ENCODE measurements around the gene GPHA2. TPM values are rescaled to one million over a fixed set of nuclear protein-coding genes. Genes with fewer than 3 reads are reported as not detected.
A peak's percentile ranks its signal among the peaks of the same experiment; 100 is the strongest.

The GPHA2 gene
- total and polyA plus RNA-seq, 3 donors from 2014 or later = 6.9 to 9.4 (median 7.0) TPM

- peak; percentile 75 to 88 (median 80) for TF ChIP-seq CTCF (IDR thresholded peaks at IDR 0.05)
- TF ChIP-seq POLR2A (IDR thresholded peaks at IDR 0.05) = no peak
- Histone ChIP-seq H3K9me3 (no peaks in the 10 kb centered on the region), H3K36me3 (ENCODE audit: low read depth, missing control alignments) (no peaks in the 10 kb centered on the region), H3K27ac (no peak overlapping the region), H3K4me3 (no peak overlapping the region), H3K4me1 (no peaks in the 10 kb centered on the region), H3K27me3 (no peaks in the 10 kb centered on the region)
- DNase-seq = peak; percentile 84
- 42 to 53% methylated on average over 8 to 14 of the region's 14 CpGs for WGBS, 2 donors
- intact Hi-C loops (cut with DNase I; ENCODE audit: low total_unique reads) = loop anchor here (5.0 kb wide), 1 partner anchor 47 kb away; no protein-coding TSS in a partner anchor
These were observed 41.5 kb downstream of the GPHA2 start for GRCh38 chr11:64894070-64894811.

- Histone ChIP-seq H3K4me3 (no peak overlapping the region), H3K36me3 (ENCODE audit: low read depth, missing control alignments) (no peaks in the 10 kb centered on the region), H3K9me3 (no peaks in the 10 kb centered on the region), H3K27me3 (no peaks in the 10 kb centered on the region), H3K27ac (no peak overlapping the region), H3K4me1 (no peaks in the 10 kb centered on the region)
- WGBS, 2 donors = 80 to 85% methylated on average over 7 to 25 of the region's 25 CpGs
- DNase-seq = no peak
- TF ChIP-seq POLR2A (IDR thresholded peaks at IDR 0.05) = no peak
- TF ChIP-seq CTCF (IDR thresholded peaks at IDR 0.05) = no peak
- intact Hi-C loops (cut with DNase I; ENCODE audit: low total_unique reads) = loop anchor here (5.0 kb wide), 1 partner anchor 46 kb away; no protein-coding TSS in a partner anchor
These were observed 42.3 kb downstream of the GPHA2 start for GRCh38 chr11:64893194-64894069.

GRCh38 chr11:64892838-64893193 is 42.9 kb downstream of the GPHA2 start:
- Histone ChIP-seq H3K27me3 (no peaks in the 10 kb centered on the region), H3K9me3 (no peaks in the 10 kb centered on the region), H3K4me1 (peaks cover 6% of the 10 kb centered on the region), H3K4me3 (no peak overlapping the region), H3K36me3 (ENCODE audit: low read depth, missing control alignments) (no peaks in the 10 kb centered on the region), H3K27ac (no peak overlapping the region)
- intact Hi-C loops (cut with DNase I; ENCODE audit: low total_unique reads) = loop anchor here (5.0 kb wide), 1 partner anchor 46 kb away; no protein-coding TSS in a partner anchor
- WGBS, 2 donors = 87 to 90% methylated on average over 3 to 8 of the region's 10 CpGs
- no peak for DNase-seq
- TF ChIP-seq CTCF (IDR thresholded peaks at IDR 0.05) = no peak
- no peak for TF ChIP-seq POLR2A (IDR thresholded peaks at IDR 0.05)

GRCh38 chr11:64892411-64892831 is 43.3 kb downstream of the GPHA2 start:
- Histone ChIP-seq H3K4me3 (no peak overlapping the region), H3K9me3 (no peaks in the 10 kb centered on the region), H3K27me3 (no peaks in the 10 kb centered on the region), H3K36me3 (ENCODE audit: low read depth, missing control alignments) (no peaks in the 10 kb centered on the region), H3K4me1 (peaks cover 8% of the 10 kb centered on the region), H3K27ac (no peak overlapping the region)
- no peak for DNase-seq
- intact Hi-C loops (cut with DNase I; ENCODE audit: low total_unique reads) = loop anchor here (5.0 kb wide), 1 partner anchor 45 kb away; no protein-coding TSS in a partner anchor
- WGBS, 2 donors = 72 to 81% methylated on average over 10 to 11 of the region's 11 CpGs
- TF ChIP-seq CTCF (IDR thresholded peaks at IDR 0.05) = no peak
- no peak for TF ChIP-seq POLR2A (IDR thresholded peaks at IDR 0.05)
